Common myeloid progenitor, CD34-positive (primary cell): Measurements from ENCODE around the gene C1orf105.

Source experiments
- CTCF ChIA-PET: fragments of 350-600 bp; sonication (Branson Sonifier 250); formaldehyde crosslinking; loops from one replicate; lab custom pipeline; 2021; ENCODE audit warnings: antibody characterized with exemption; lab: Charles Lee
- POLR2A ChIA-PET: fragments of 350-600 bp; sonication (Branson Sonifier 250); formaldehyde crosslinking; loops from one replicate; lab custom pipeline; 2021; ENCODE audit warnings: antibody characterized with exemption; lab: Charles Lee
- DNase-seq, 3 donors: peaks; one replicate each; pipeline versions ENCODE4 v3.0.0 to v3.0.0-alpha.2; 2013
- H3K27ac ChIP-seq, 2 experiments: 1 replicate in 1 of 2; 2 replicates in 1 of 2; pipeline ENCODE4 v1.7.0; 2013; ENCODE audit warnings: inconsistent platforms in 2 of 2, low read length in 2 of 2, mild to moderate bottlenecking in 2 of 2, low read depth in 1 of 2, moderate library complexity in 1 of 2; ENCODE audit not compliant: severe bottlenecking in 2 of 2, insufficient read depth in 1 of 2, poor library complexity in 1 of 2
- H3K27me3 ChIP-seq, 5 experiments: replicated peaks in 2 of 5; 1 replicate in 3 of 5; 2 replicates in 2 of 5; pipeline versions ENCODE4 v1.6.1 to v1.7.0; 2013; ENCODE audit warnings: low read length in 4 of 5, mild to moderate bottlenecking in 2 of 5, moderate library complexity in 2 of 5, inconsistent platforms in 1 of 5; ENCODE audit not compliant: insufficient read depth in 5 of 5, control insufficient read depth in 4 of 5
- H3K36me3 ChIP-seq, 4 experiments: 1 replicate in 2 of 4; 2 replicates in 2 of 4; pipeline versions ENCODE4 v1.6.1 to v1.7.0; 2013; ENCODE audit warnings: low read length in 3 of 4, control low read depth in 1 of 4, mild to moderate bottlenecking in 1 of 4; ENCODE audit not compliant: control insufficient read depth in 4 of 4, insufficient read depth in 4 of 4
- H3K4me1 ChIP-seq, 4 experiments: 1 replicate in 3 of 4; 2 replicates in 1 of 4; pipeline versions ENCODE4 v1.6.1 to v1.7.1; 2013; ENCODE audit warnings: low read length in 3 of 4, mild to moderate bottlenecking in 3 of 4, control low read depth in 1 of 4, inconsistent platforms in 1 of 4, moderate library complexity in 1 of 4; ENCODE audit not compliant: control insufficient read depth in 4 of 4, insufficient read depth in 4 of 4; ENCODE audit errors: control extremely low read depth in 1 of 4
- H3K4me3 ChIP-seq, 7 experiments: 1 replicate in 4 of 7; 2 replicates in 3 of 7; pipeline versions ENCODE4 v1.5.1 to v1.7.0; 2013; ENCODE audit warnings: mild to moderate bottlenecking in 7 of 7, low read length in 6 of 7, moderate library complexity in 6 of 7, inconsistent platforms in 2 of 7, low read depth in 2 of 7, control low read depth in 1 of 7; ENCODE audit not compliant: insufficient read depth in 4 of 7, control insufficient read depth in 1 of 7; ENCODE audit errors: extremely low read depth in 1 of 7
- H3K9me3 ChIP-seq, 5 experiments: 1 replicate in 4 of 5; 2 replicates in 1 of 5; pipeline versions ENCODE4 v1.6.1 to v1.7.1; 2013; ENCODE audit warnings: low read length in 4 of 5, mild to moderate bottlenecking in 2 of 5, inconsistent platforms in 1 of 5, low read depth in 1 of 5, moderate library complexity in 1 of 5; ENCODE audit not compliant: control insufficient read depth in 4 of 5, insufficient read depth in 2 of 5; ENCODE audit errors: control extremely low read depth in 1 of 5
- WGBS: methylation state at CpG from one replicate; pipeline ENCODE4 v1.1.5; 2013; ENCODE audit not compliant: insufficient coverage; 5-methylcytosine and 5-hydroxymethylcytosine counted together

C1orf105 gene

DNA sequence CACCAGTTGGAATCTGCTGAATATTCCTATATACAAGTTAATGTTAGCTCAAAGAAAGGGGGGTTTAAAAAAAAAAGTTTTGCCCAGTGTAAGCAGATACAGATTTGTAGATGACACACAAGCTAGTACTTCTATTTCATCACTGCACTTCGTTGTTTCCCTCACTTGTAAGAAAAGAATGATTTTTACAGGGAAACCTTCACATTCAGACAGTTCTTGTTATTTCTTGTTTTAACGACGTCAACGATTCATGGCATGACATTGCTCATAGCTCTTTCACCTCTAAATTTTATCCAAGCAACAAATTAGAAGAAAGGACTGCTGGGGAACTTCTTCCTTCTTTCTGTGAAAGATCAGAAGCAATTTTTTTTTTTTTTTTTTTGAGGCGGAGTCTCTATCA lies 25.7 kb upstream of the C1orf105 start:
- POLR2A ChIA-PET = interaction anchor here (0.6 kb wide), 1 partner anchor 21 kb away, joined by 3 read pairs; no protein-coding TSS in a partner anchor
- no peaks in the 10 kb centered on the region for H3K27me3 ChIP-seq
- H3K4me3 ChIP-seq = no peak overlapping the region
- CTCF ChIA-PET = interaction anchor here (1.4 to 2.0 kb wide), 3 partner anchors 302 to 392 kb away, joined by 4 to 7 read pairs (median 4); no protein-coding TSS in a partner anchor
- H3K36me3 ChIP-seq = no peaks in the 10 kb centered on the region
- DNase-seq = peak in 1 of 3 donors; percentile 2
- H3K27ac ChIP-seq = peak overlapping the region in 1 of 2 experiments; percentile 66
- no peaks in the 10 kb centered on the region for H3K9me3 ChIP-seq
- WGBS = 79% methylated on average over 4 of the region's 5 CpGs
- peaks cover 12 to 19% (median 15%) of the 10 kb centered on the region in 4 experiments for H3K4me1 ChIP-seq

DNA sequence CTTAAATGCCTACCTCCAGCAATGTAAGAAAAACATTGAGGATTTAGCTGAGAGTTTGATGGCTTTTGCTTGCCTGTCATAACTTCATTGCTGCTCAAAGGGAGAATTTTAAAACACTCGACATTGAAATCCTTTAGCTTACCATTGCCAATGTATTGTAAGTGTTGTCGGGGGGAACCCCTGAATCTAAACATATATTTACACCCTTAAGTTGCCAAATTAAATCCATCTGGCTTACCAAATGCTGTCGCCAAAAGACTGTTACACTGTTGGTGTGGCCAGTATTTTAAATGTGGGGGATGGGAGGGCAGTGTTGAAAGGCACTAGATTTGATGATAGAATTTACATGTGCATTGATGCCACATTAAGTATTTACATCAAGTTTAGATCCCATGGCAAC lies 24.9 kb upstream of the C1orf105 start:
- Histone ChIP-seq H3K4me1 (peaks cover 12 to 23% (median 15%) of the 10 kb centered on the region in 4 experiments), H3K36me3 (no peaks in the 10 kb centered on the region), H3K27ac (no peak overlapping the region), H3K9me3 (no peaks in the 10 kb centered on the region), H3K4me3 (no peak overlapping the region), H3K27me3 (no peaks in the 10 kb centered on the region)
- ChIA-PET POLR2A (no interaction called here), CTCF (interaction anchor here (1.4 to 2.0 kb wide), 3 partner anchors 303 to 393 kb away, joined by 4 to 7 read pairs (median 4); no protein-coding TSS in a partner anchor)
- no peak for DNase-seq
- WGBS = no CpG with 5 or more reads among the region's 3 CpGs

DNA sequence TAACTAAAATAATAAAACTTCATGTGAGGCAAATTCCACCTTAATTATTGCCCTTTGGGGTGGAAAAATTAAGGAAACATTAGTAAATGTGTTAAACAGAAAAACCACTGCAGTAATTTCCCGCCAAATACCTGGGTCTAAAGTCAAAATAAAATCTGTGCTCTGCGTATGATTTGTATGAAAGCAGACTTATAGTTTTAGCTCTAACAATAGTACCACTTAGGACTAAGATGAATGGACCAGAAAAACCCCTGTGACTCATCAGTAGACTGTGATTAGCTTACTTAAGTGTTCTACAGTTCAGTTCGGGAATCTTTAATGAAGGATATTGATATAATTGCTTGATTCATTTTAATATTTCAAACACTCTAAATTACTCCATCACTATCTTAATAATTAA lies 23.3 kb upstream of the C1orf105 start:
- H3K9me3 ChIP-seq = no peaks in the 10 kb centered on the region
- no peaks in the 10 kb centered on the region for H3K27me3 ChIP-seq
- CTCF ChIA-PET = interaction anchor here (1.3 to 6.9 kb wide), 3 partner anchors 18 to 394 kb away, joined by 4 to 46 read pairs (median 4); no protein-coding TSS in a partner anchor
- H3K4me1 ChIP-seq = peaks cover 12 to 23% (median 15%) of the 10 kb centered on the region in 4 experiments
- no peak overlapping the region for H3K27ac ChIP-seq
- WGBS = 100% methylated on average over 1 of the region's 3 CpGs
- peak in 1 of 3 donors; percentile 5 for DNase-seq
- POLR2A ChIA-PET = interaction anchor here (0.6 kb wide), 1 partner anchor 298 kb away, joined by 3 read pairs; no protein-coding TSS in a partner anchor
- no peaks in the 10 kb centered on the region for H3K36me3 ChIP-seq
- H3K4me3 ChIP-seq = no peak overlapping the region

DNA sequence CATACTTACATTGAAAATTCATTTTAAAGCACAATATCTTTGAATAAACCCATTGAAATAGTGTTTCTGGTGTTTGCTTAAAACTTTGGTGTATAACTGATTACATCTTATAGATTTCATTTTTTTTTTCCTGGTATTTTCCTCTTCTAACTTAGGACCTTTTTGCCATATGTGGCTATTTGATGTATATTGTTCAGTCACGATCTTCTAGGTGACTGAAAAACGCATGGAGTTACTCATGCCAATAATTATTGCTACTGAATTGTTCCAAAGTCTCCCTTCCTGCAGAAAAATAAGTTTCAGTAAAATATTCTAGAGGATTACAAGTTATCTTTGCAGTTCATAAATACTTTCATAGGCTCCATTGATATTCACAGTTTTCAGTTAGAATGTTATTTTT lies 22.9 kb upstream of the C1orf105 start:
- Histone ChIP-seq H3K27ac (no peak overlapping the region), H3K27me3 (no peaks in the 10 kb centered on the region), H3K4me3 (no peak overlapping the region), H3K9me3 (no peaks in the 10 kb centered on the region), H3K4me1 (peaks cover 12 to 23% (median 15%) of the 10 kb centered on the region in 4 experiments), H3K36me3 (no peaks in the 10 kb centered on the region)
- POLR2A ChIA-PET = no interaction called here
- CTCF ChIA-PET = interaction anchor here (1.1 to 6.9 kb wide), 6 partner anchors 18 to 395 kb away, joined by 3 to 66 read pairs (median 4); no protein-coding TSS in a partner anchor
- no peak for DNase-seq
- WGBS = no CpG with 5 or more reads among the region's 2 CpGs

DNA sequence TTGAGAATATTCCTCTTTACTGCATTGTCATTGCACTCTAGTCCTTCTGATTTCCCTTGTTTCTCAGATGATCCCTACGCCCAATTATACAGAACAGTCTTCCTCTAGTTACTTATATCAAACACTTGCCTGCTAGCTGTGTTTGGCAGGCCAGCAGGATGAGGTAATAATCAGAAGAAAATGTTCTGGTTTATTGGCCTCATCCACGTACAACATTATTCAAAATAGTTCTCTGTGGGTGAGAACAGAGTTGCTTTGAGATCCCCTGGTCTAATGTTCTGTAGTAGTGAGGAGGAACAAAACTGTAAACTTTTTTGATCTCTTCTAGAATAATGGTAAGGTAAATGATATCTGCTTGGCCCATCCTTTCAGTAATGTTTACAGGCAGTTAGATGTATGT lies 22.3 kb upstream of the C1orf105 start:
- Histone ChIP-seq H3K4me3 (no peak overlapping the region), H3K4me1 (peaks cover 12 to 20% (median 15%) of the 10 kb centered on the region in 4 experiments), H3K27me3 (no peaks in the 10 kb centered on the region), H3K9me3 (no peaks in the 10 kb centered on the region), H3K36me3 (no peaks in the 10 kb centered on the region), H3K27ac (no peak overlapping the region)
- CTCF ChIA-PET = interaction anchor here (1.1 to 6.9 kb wide), 5 partner anchors 40 to 395 kb away, joined by 3 to 66 read pairs (median 4); no protein-coding TSS in a partner anchor
- no CpG with 5 or more reads among the region's 2 CpGs for WGBS
- POLR2A ChIA-PET = no interaction called here
- no peak for DNase-seq

DNA sequence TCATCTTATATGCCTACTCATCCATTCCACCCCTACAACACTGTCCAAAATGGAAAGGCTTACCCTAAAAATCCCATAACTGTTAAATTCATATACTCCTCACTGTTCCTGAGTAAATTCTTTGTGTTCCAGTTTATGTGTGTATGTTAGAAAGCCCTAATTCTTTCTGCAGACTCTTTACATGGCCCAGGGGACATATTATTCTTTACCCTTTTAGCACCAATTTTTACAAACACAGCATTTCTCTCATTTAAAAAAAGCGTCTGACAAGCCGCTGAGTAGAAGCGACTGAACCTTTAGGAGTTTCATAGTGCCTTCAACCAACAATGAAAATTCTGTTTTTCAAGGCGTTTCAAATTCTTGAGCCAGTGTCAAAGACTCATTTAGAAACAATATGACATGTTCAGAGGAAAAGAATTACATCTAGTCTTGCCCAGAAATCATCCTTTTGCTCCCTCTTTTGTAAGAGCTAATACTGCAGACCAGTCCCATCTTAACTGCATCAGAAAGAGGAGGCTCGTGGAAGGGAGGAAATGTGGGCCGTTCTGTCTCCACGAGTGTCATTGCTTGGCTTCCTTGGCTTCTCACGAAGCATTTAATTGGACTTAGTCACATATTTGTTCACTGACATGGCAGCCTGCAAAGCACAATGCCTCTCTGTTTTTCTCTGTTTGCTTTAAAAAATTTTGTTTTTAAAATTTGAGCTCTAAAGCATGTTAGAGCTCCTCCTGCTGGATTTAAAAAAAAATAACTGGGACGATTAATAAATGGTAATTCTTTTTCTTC lies 21.3 kb upstream of the C1orf105 start:
- no peak overlapping the region for H3K27ac ChIP-seq
- H3K4me1 ChIP-seq = peaks cover 6 to 11% (median 7%) of the 10 kb centered on the region in 4 experiments
- 72% methylated on average over 6 of the region's 9 CpGs for WGBS
- H3K4me3 ChIP-seq = peak overlapping the region in 4 of 7 experiments; percentile 15 to 67 (median 36)
- H3K27me3 ChIP-seq = no peaks in the 10 kb centered on the region
- no peaks in the 10 kb centered on the region for H3K9me3 ChIP-seq
- CTCF ChIA-PET = interaction anchor here (0.7 to 6.9 kb wide), 20 partner anchors 12 to 599 kb away, joined by 3 to 66 read pairs (median 4); no protein-coding TSS in a partner anchor
- no peaks in the 10 kb centered on the region for H3K36me3 ChIP-seq
- peak; percentile 36 to 68 (median 59) for DNase-seq
- POLR2A ChIA-PET = no interaction called here
